Measurements from ENCODE around the gene MAGEB4. TPM values are rescaled to one million over a fixed set of nuclear protein-coding genes. Genes with fewer than 3 reads are reported as not detected.
A peak's percentile ranks its signal among the peaks of the same experiment; 100 is the strongest.

The MAGEB4 gene
- total RNA-seq, 8 experiments from 2014 or later: 0.14 to 0.24 TPM; not detected in 6

DNA sequence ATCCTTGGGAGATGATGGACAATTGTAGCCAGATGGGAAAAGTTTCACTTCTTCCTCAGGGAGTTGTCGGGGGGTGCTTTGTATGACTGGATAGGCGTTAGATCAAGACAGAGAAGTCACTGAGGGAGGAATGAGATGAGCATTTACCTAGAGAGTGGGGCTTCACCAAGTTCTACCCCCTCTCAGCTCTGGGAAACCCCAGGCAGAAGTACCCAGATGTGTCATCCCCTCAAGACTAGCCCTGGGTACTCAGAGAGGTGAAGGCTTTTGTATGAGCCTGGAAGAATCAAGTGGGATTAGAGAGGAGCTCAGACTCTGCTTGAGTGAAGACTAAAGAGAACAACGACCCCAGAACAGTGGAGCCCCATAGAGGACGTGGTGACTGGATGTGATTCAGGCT is 7.1 kb downstream of the MAGEB4 start:
- in situ Hi-C loops (cut with MboI; ENCODE audit: low pct_unique_long_range_greater_than_20kb in 2 of 9, low sequenced_read_pairs in 9 of 9, unreplicated experiment in 9 of 9): no loop called here
- no peak for ATAC-seq (replicated peaks in 6 of 8)
- Histone ChIP-seq H3K4me3 (no peak overlapping the region), H3K27ac (no peak overlapping the region), H3K4me1 (replicated peaks in 1 of 2) (no peaks in the 10 kb centered on the region)
- 34 to 50% methylated on average over 2 to 4 of the region's 4 CpGs; no CpG with 5 or more reads in 8 of the 10 experiments for WGBS, 10 experiments

DNA sequence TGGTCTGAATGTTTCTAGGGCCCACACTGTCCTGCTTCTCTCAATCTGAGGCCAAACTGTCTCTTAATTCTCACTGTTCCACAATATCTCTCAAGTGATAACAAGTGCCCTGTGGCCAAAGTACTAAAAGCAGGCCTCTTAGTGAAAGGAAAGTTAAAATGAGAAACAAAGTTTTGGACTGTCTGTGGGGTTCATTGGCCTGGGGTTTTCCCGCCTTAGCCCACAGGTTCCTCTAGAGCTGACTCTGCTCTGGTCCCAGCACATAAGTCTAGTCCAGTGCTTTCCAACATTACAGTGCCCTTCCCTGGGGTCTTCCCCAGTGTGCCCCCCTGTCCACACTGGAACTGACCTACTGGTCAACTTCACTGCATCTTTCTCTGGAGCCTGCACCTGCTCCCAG is 11.5 kb downstream of the MAGEB4 start:
- no peak for ATAC-seq (replicated peaks in 6 of 8)

DNA sequence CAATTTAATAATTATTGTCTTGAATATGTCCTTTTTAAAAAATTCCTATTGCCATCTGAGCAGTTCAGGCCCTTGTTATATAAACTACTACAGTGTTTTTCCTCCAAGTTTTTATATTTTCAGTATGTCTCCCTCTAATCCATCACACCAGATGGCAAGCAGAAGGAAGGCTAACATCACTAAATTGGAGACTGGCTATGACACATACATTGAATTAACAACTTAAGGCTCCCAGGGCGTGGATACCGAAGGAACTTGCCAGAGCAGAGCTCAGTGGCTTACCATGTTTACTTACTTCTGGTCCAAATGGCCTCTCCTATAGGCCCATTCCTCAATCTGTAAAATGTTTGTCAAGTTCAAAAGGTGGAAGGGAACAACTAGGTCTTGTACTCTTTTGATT is 18.1 kb downstream of the MAGEB4 start:
- in situ Hi-C loops (cut with MboI; ENCODE audit: low pct_unique_long_range_greater_than_20kb in 2 of 9, low sequenced_read_pairs in 9 of 9, unreplicated experiment in 9 of 9): no loop called here
- peak in 2 of 8 experiments; percentile 54 to 72 for ATAC-seq (replicated peaks in 6 of 8)
- Histone ChIP-seq H3K4me3 (no peak overlapping the region), H3K4me1 (replicated peaks in 1 of 2) (no peaks in the 10 kb centered on the region), H3K27ac (no peak overlapping the region)
- 0 to 82% (median 70%) methylated on average over 1 to 2 of the region's 2 CpGs; no CpG with 5 or more reads in 6 of the 10 experiments for WGBS, 10 experiments

More for the DNA sequence above, 11.5 kb downstream of the MAGEB4 start:
- in situ Hi-C loops (cut with MboI; ENCODE audit: low pct_unique_long_range_greater_than_20kb in 2 of 9, low sequenced_read_pairs in 9 of 9, unreplicated experiment in 9 of 9): no loop called here
- WGBS, 10 experiments: 33 to 50% methylated on average over 1 of the region's 1 CpG; no CpG with 5 or more reads in 8 of the 10 experiments
- no peaks in the 10 kb centered on the region for H3K4me1 ChIP-seq (replicated peaks in 1 of 2)
- no peak overlapping the region for H3K4me3 ChIP-seq
- no peak overlapping the region for H3K27ac ChIP-seq

DNA sequence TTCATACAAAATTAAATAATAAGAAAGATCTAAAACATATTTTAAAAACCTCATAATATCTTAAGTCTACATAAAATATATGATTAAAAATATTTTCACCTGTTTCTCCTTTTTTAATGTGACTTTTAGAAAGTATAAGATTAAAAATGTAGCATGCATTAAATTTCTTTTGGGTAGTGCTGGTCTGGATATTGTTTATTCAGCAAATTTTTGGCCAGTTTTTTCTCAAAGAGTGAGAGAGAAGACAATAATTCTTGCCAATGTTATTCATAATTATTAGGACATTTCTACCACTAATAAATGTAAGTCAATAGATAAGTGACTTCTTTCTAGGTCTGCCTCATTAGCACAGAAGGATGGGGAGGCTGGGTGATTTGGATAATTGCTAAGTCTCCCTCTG is 19.2 kb downstream of the MAGEB4 start:
- in situ Hi-C loops (cut with MboI; ENCODE audit: low pct_unique_long_range_greater_than_20kb in 2 of 9, low sequenced_read_pairs in 9 of 9, unreplicated experiment in 9 of 9): no loop called here
- Histone ChIP-seq H3K27ac (no peak overlapping the region), H3K4me3 (no peak overlapping the region), H3K4me1 (replicated peaks in 1 of 2) (no peaks in the 10 kb centered on the region)
- ATAC-seq (replicated peaks in 6 of 8): no peak

DNA sequence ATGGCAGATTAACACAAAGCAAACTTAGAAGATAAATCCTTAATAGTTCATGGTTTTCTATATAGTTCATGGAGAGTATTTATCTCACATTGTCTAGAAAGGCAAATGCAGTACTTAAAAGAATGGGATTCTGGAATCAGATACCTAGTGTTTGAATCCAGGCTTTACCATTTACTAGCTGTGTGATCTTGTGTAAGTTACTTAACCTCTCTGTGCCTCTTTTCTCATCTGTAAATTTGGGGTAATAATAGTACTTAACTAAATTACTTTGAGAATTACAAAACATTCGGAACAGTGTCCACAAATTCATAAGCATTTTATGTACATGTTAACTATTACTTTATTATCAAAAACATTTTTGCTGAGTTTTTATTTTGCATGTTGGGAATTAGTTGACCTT is 21.0 kb downstream of the MAGEB4 start:
- no peaks in the 10 kb centered on the region for H3K4me1 ChIP-seq (replicated peaks in 1 of 2)
- ATAC-seq (replicated peaks in 6 of 8): no peak
- no peak overlapping the region for H3K27ac ChIP-seq
- in situ Hi-C loops (cut with MboI; ENCODE audit: low pct_unique_long_range_greater_than_20kb in 2 of 9, low sequenced_read_pairs in 9 of 9, unreplicated experiment in 9 of 9): no loop called here
- WGBS, 10 experiments: 0 to 67% (median 19%) methylated on average over 1 of the region's 1 CpG; no CpG with 5 or more reads in 6 of the 10 experiments
- H3K4me3 ChIP-seq: no peak overlapping the region

DNA sequence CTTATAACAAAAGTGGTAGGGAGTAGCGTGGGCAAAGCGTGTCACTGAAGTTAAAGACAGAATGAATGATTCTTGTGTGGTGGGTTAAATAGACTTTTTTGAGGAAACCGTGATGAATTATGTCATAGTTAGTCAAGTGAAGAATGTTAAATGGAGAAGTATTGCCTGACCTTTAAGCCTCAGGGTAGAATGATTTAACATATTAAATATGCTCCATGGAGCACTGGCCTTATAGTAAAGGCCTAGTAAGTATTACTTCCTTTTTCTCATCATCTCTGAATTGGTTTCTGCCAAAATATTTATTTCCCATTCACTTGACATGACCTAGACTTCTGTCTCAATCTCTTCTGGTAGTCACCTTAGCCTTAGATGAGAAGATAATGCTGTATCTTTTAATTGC is 28.8 kb downstream of the MAGEB4 start:
- WGBS, 10 experiments: 51 to 94% (median 73%) methylated on average over 2 to 3 of the region's 3 CpGs; no CpG with 5 or more reads in 6 of the 10 experiments
- Histone ChIP-seq H3K4me3 (no peak overlapping the region), H3K4me1 (replicated peaks in 1 of 2) (no peaks in the 10 kb centered on the region), H3K27ac (no peak overlapping the region)
- in situ Hi-C loops (cut with MboI; ENCODE audit: low pct_unique_long_range_greater_than_20kb in 2 of 9, low sequenced_read_pairs in 9 of 9, unreplicated experiment in 9 of 9): no loop called here
- ATAC-seq (replicated peaks in 6 of 8): no peak

DNA sequence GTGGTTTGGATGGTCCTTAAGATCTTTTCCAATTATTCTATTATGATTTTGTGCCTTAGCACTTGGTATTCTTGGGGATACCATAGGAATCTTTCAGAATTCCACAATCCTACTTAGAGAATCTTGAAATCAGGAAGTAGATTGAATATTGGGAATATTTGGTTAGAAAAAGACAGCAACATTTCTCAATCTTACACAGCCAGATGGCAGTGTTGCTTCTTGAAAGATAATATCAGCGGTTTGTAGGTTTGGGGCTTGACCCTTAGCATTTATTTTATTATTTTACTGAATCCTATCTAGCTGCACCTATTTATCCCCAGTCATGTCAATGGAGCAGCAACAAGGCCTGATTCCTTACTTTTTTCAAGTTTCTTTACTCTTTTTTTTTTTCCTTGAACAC is 33.7 kb downstream of the MAGEB4 start:
- in situ Hi-C loops (cut with MboI; ENCODE audit: low pct_unique_long_range_greater_than_20kb in 2 of 9, low sequenced_read_pairs in 9 of 9, unreplicated experiment in 9 of 9): loop anchor here in 1 of 9 experiments (25.0 kb wide), 1 partner anchor 212 kb away; no protein-coding TSS in a partner anchor
- H3K4me1 ChIP-seq (replicated peaks in 1 of 2): no peaks in the 10 kb centered on the region
- no peak overlapping the region for H3K27ac ChIP-seq
- 0 to 8% (median 0%) methylated on average over 1 of the region's 1 CpG; no CpG with 5 or more reads in 7 of the 10 experiments for WGBS, 10 experiments
- ATAC-seq (replicated peaks in 6 of 8): no peak
- no peak overlapping the region for H3K4me3 ChIP-seq

DNA sequence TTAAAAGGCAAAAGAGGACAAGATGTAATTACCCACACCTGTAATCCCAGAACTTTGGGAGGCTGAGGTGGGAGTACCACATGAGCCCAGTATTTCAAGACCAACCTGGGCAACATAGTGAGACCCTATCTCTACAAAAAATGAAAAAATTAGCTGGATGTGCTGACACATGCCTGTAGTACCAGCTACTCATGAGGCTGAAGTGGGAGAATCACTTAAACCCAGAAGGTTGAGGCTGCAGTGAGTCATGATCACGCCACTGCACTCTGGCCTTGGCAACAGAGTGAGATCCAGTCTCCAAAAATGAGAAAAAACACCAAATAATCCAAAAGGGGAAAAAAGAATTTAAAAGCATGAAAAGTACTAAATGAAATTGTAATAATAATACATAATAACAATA is 36.6 kb downstream of the MAGEB4 start:
- in situ Hi-C loops (cut with MboI; ENCODE audit: low pct_unique_long_range_greater_than_20kb in 2 of 9, low sequenced_read_pairs in 9 of 9, unreplicated experiment in 9 of 9): loop anchor here in 1 of 9 experiments (25.0 kb wide), 1 partner anchor 209 kb away; no protein-coding TSS in a partner anchor
- 0 to 67% (median 10%) methylated on average over 1 of the region's 1 CpG; no CpG with 5 or more reads in 6 of the 10 experiments for WGBS, 10 experiments
- H3K27ac ChIP-seq: no peak overlapping the region
- H3K4me3 ChIP-seq: no peak overlapping the region
- no peak for ATAC-seq (replicated peaks in 6 of 8)
- no peaks in the 10 kb centered on the region for H3K4me1 ChIP-seq (replicated peaks in 1 of 2)

DNA sequence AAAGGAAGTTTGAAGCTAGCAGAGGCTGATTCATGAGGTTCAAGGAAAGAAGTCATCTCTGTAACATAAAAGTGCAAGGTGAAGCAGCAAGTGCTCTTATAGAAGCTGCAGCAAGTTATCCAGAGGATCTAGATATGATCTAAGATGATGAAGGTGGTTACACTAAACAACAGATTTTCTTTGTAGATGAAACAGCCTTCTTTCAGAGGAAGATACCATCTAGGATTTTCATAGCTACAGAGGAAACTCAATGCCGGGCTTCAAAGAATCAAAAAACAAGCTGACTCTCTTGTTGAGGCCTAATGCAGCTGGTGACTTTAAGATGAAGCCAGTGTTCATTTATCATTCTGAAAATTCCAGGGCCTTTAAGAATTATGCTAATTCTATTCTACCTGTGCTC is 38.6 kb downstream of the MAGEB4 start:
- in situ Hi-C loops (cut with MboI; ENCODE audit: low pct_unique_long_range_greater_than_20kb in 2 of 9, low sequenced_read_pairs in 9 of 9, unreplicated experiment in 9 of 9): loop anchor here in 1 of 9 experiments (25.0 kb wide), 1 partner anchor 207 kb away; no protein-coding TSS in a partner anchor
- WGBS, 10 experiments: 60 to 80% (median 80%) methylated on average over 1 of the region's 1 CpG; no CpG with 5 or more reads in 7 of the 10 experiments
- Histone ChIP-seq H3K4me1 (replicated peaks in 1 of 2) (no peaks in the 10 kb centered on the region), H3K4me3 (no peak overlapping the region), H3K27ac (no peak overlapping the region)
- ATAC-seq (replicated peaks in 6 of 8): no peak

DNA sequence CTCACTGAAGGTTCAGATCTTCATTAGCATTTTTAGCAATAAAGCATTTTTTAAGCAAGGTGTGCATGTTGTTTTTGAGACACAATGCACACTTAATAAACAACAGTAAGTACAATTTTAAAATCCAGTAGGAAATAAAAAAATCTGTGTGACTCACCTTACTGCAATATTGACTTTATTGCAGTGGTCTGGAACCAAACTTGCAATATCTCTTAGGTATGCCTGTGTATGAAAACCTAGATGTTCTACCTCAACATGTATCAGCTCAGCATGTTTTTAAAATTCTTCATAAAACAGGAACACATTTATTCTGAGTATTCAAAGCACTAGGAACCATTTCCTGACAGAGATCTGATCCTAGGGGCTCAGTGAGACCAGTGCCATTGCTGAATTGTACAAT is 40.7 kb downstream of the MAGEB4 start:
- in situ Hi-C loops (cut with MboI; ENCODE audit: low pct_unique_long_range_greater_than_20kb in 2 of 9, low sequenced_read_pairs in 9 of 9, unreplicated experiment in 9 of 9): loop anchor here in 1 of 9 experiments (25.0 kb wide), 1 partner anchor 205 kb away; no protein-coding TSS in a partner anchor
- no peak overlapping the region for H3K27ac ChIP-seq
- ATAC-seq (replicated peaks in 6 of 8): no peak

DNA sequence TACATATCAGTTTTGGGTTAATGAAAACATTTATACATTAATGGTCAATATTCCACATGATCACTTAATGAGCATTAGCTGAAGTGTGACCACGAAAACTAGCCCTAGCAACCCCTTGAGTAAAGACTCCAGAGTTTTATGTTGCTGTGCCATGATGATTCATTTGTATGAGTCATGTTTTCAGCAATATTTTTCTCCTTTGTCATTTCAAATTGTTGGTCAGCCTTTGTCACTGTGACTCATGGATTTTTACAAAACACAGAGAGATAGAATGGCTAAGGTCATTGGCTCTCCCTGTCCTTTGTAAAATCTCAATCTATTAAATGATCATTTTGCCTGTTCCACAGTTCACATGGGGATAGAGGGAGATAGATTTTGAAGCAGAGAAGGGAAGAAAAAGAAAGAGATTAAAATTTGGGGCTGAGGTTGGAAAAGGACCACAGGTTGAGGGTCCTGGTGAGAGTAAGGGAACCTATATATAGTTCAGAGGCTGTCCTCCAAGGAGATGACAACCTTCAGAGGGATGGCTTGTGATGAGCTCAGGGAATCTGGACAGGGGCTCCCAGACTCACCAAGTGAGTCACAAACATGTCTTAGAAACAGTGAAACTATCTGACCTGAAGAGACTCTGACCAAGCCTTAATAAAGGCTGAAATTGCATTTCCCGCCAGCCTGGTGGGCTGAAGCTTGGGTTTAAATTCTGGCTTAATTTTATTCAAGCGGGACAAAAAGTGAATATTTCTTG is 41.8 kb downstream of the MAGEB4 start:
- in situ Hi-C loops (cut with MboI; ENCODE audit: low pct_unique_long_range_greater_than_20kb in 2 of 9, low sequenced_read_pairs in 9 of 9, unreplicated experiment in 9 of 9): loop anchor here in 1 of 9 experiments (25.0 kb wide), 1 partner anchor 204 kb away; no protein-coding TSS in a partner anchor
- H3K4me1 ChIP-seq (replicated peaks in 1 of 2): no peaks in the 10 kb centered on the region
- WGBS, 10 experiments: 0 to 60% (median 47%) methylated on average over 1 to 3 of the region's 3 CpGs; no CpG with 5 or more reads in 5 of the 10 experiments
- H3K27ac ChIP-seq: no peak overlapping the region
- no peak overlapping the region for H3K4me3 ChIP-seq
- peak in 7 of 8 experiments; percentile 92 to 98 (median 94) for ATAC-seq (replicated peaks in 6 of 8)

More for the DNA sequence above, 40.7 kb downstream of the MAGEB4 start:
- Histone ChIP-seq H3K4me3 (no peak overlapping the region), H3K4me1 (replicated peaks in 1 of 2) (no peaks in the 10 kb centered on the region)

All from motor neuron (in vitro differentiated cells).